ENCODE measurements around the gene GAS7.

DNA sequence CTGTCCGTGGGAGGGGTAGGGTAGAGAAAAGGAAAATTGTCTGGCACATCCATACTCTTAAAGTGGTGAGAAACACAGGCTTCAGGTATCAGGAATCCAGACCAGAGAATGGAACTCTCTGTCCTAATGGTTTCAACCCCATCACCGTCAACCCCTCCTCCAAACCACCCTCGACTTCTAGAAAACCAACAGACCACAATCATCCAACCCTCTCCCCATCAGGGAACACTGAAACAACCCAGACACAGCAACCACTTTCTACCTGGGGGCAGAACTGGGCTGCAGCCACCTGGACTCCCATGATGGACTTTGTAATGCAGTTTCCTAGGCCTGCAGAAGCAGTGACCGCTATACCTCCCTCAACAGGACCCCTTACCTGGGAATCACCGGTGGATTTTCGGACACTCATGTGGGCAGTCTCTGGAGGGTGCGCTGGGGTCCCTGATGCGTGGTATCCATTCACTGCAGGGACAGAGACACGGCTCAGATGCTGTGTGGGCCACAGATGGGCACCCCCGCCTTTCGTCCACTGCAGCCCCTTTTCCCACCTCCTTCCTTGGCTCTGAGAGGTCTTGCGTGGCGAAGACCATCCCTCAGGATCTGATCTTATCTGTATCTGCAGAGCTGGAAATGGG is 229.0 kb downstream of the GAS7 start:
- no peak for TF ChIP-seq EZH2phosphoT487 (IDR thresholded peaks at IDR 0.05; ENCODE audit: borderline replicate concordance)
- no peak for TF ChIP-seq TCF7L2 (IDR thresholded peaks at IDR 0.05; ENCODE audit: borderline replicate concordance, extremely low read depth, insufficient read depth, insufficient read length)
- TF ChIP-seq, protein P1, sequence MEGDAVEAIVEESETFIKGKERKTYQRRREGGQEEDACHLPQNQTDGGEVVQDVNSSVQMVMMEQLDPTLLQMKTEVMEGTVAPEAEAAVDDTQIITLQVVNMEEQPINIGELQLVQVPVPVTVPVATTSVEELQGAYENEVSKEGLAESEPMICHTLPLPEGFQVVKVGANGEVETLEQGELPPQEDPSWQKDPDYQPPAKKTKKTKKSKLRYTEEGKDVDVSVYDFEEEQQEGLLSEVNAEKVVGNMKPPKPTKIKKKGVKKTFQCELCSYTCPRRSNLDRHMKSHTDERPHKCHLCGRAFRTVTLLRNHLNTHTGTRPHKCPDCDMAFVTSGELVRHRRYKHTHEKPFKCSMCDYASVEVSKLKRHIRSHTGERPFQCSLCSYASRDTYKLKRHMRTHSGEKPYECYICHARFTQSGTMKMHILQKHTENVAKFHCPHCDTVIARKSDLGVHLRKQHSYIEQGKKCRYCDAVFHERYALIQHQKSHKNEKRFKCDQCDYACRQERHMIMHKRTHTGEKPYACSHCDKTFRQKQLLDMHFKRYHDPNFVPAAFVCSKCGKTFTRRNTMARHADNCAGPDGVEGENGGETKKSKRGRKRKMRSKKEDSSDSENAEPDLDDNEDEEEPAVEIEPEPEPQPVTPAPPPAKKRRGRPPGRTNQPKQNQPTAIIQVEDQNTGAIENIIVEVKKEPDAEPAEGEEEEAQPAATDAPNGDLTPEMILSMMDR (IDR thresholded peaks at IDR 0.05 in 2 of 3, conservative IDR thresholded peaks at IDR 0.05 in 1 of 3; ENCODE audit: borderline replicate concordance in 1 of 3, insufficient read depth in 1 of 3, low read depth in 2 of 3, low read length in 2 of 3) = no peak
- no peak for TF ChIP-seq JUND (IDR thresholded peaks at IDR 0.05)
- TF ChIP-seq, protein P2, sequence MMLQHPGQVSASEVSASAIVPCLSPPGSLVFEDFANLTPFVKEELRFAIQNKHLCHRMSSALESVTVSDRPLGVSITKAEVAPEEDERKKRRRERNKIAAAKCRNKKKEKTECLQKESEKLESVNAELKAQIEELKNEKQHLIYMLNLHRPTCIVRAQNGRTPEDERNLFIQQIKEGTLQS (IDR thresholded peaks at IDR 0.05) = no peak
- TF ChIP-seq CEBPB (IDR thresholded peaks at IDR 0.05; ENCODE audit: low read depth) = no peak
- TF ChIP-seq POLR2AphosphoS5 (IDR thresholded peaks at IDR 0.05; ENCODE audit: low read depth, low read length) = no peak
- TF ChIP-seq POLR2A (IDR thresholded peaks at IDR 0.05; ENCODE audit: borderline replicate concordance, extremely low read depth, insufficient read depth, insufficient read length) = no peak
- TF ChIP-seq, protein P3, sequence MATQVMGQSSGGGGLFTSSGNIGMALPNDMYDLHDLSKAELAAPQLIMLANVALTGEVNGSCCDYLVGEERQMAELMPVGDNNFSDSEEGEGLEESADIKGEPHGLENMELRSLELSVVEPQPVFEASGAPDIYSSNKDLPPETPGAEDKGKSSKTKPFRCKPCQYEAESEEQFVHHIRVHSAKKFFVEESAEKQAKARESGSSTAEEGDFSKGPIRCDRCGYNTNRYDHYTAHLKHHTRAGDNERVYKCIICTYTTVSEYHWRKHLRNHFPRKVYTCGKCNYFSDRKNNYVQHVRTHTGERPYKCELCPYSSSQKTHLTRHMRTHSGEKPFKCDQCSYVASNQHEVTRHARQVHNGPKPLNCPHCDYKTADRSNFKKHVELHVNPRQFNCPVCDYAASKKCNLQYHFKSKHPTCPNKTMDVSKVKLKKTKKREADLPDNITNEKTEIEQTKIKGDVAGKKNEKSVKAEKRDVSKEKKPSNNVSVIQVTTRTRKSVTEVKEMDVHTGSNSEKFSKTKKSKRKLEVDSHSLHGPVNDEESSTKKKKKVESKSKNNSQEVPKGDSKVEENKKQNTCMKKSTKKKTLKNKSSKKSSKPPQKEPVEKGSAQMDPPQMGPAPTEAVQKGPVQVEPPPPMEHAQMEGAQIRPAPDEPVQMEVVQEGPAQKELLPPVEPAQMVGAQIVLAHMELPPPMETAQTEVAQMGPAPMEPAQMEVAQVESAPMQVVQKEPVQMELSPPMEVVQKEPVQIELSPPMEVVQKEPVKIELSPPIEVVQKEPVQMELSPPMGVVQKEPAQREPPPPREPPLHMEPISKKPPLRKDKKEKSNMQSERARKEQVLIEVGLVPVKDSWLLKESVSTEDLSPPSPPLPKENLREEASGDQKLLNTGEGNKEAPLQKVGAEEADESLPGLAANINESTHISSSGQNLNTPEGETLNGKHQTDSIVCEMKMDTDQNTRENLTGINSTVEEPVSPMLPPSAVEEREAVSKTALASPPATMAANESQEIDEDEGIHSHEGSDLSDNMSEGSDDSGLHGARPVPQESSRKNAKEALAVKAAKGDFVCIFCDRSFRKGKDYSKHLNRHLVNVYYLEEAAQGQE (IDR thresholded peaks at IDR 0.05; ENCODE audit: low read depth) = no peak
- no peak for TF ChIP-seq SIN3A (IDR thresholded peaks at IDR 0.05; ENCODE audit: low read depth)

Measured in HCT116 (cell line).